Vagina (tissue), 2 donors: Measurements from ENCODE around the gene EXD3.

Source experiments
- CTCF ChIP-seq, 3 experiments: fragments of 450-650 bp in 2 of 3; fragments of 200-600 bp in 1 of 3; sonication (generic) in 1 of 3; IDR thresholded peaks; one replicate each; pipeline ENCODE4 v1.5.1; 2017 to 2019; ENCODE audit warnings: antibody characterized with exemption in 3 of 3, mild to moderate bottlenecking in 2 of 3, moderate library complexity in 2 of 3
- POLR2A ChIP-seq, 2 donors: fragments of 450-650 bp; IDR thresholded peaks; one replicate each; pipeline ENCODE4 v1.6.1; 2017; ENCODE audit warnings: antibody characterized with exemption in 2 of 2, mild to moderate bottlenecking in 2 of 2, moderate library complexity in 2 of 2
- POLR2AphosphoS5 ChIP-seq, 2 donors: sonication (generic); formaldehyde crosslinking; IDR thresholded peaks; one replicate each; pipeline ENCODE4 v1.9.0; 2017; ENCODE audit warnings: antibody characterized with exemption in 2 of 2, mild to moderate bottlenecking in 2 of 2, low read depth in 1 of 2; ENCODE audit not compliant: insufficient read depth in 1 of 2

- TF ChIP-seq CTCF (IDR thresholded peaks at IDR 0.05) (no peak), POLR2A (IDR thresholded peaks at IDR 0.05) (peak in 1 of 2 donors; percentile 52), POLR2AphosphoS5 (IDR thresholded peaks at IDR 0.05; ENCODE audit: insufficient read depth in 1 of 2, low read depth in 1 of 2) (peak in 1 of 2 donors; percentile 46)
These were observed 120.9 kb downstream of the EXD3 start, which contains the start of gene NRARP for GRCh38 chr9:137302118-137302448.
